Gastroesophageal sphincter (tissue), 4 donors: ENCODE results near the gene WDR82. TPM values are rescaled to one million over a fixed set of nuclear protein-coding genes. Genes with fewer than 3 reads are reported as not detected.
A peak's percentile ranks its signal among the peaks of the same experiment; 100 is the strongest.

ENCODE experiments used
- ATAC-seq: fragments of 150-250 bp; one replicate; pipeline ENCODE4 v1.9.1; 2016; ENCODE audit warnings: mild to moderate bottlenecking, moderate library complexity
- H3K27ac ChIP-seq, 4 donors: fragments of 200-600 bp; sonication (generic) in 3 of 4; 1 replicate in 3 of 4; 2 replicates in 1 of 4; pipeline ENCODE4 v1.5.1; 2016 to 2019
- H3K27me3 ChIP-seq: fragments of 200-600 bp; sonication (generic); one replicate; pipeline ENCODE4 v1.5.1; 2019
- H3K36me3 ChIP-seq, 2 donors: fragments of 200-600 bp; sonication (generic); one replicate each; pipeline ENCODE4 v1.5.1; 2019; ENCODE audit warnings: control low read depth in 1 of 2
- H3K4me1 ChIP-seq, 3 donors: fragments of 200-600 bp; sonication (generic); 1 replicate in 2 of 3; 2 replicates in 1 of 3; pipeline ENCODE4 v1.5.1; 2016 to 2019; ENCODE audit warnings: control low read depth in 2 of 3
- H3K4me3 ChIP-seq, 2 donors: fragments of 200-600 bp; sonication (generic); one replicate each; pipeline ENCODE4 v1.5.1; 2019; ENCODE audit warnings: mild to moderate bottlenecking in 1 of 2, moderate library complexity in 1 of 2
- H3K9me3 ChIP-seq, 3 donors: fragments of 200-600 bp; sonication (generic); one replicate each; pipeline ENCODE4 v1.5.1; 2017 to 2019; ENCODE audit warnings: control low read depth in 2 of 3
- EP300 ChIP-seq: sonication (generic); formaldehyde crosslinking; IDR thresholded peaks from one replicate; pipeline ENCODE4 v1.6.1; 2017; ENCODE audit warnings: antibody characterized with exemption, mild to moderate bottlenecking
- POLR2A ChIP-seq, 2 donors: fragments of 450-650 bp; IDR thresholded peaks; one replicate each; pipeline ENCODE4 v1.6.1; 2017; ENCODE audit warnings: antibody characterized with exemption in 2 of 2, mild to moderate bottlenecking in 2 of 2, moderate library complexity in 1 of 2
- POLR2AphosphoS5 ChIP-seq: sonication (generic); formaldehyde crosslinking; IDR thresholded peaks from one replicate; pipeline ENCODE4 v1.6.1; 2017; ENCODE audit warnings: antibody characterized with exemption
- WGBS, 2 donors: methylation state at CpG; one replicate each; pipeline ENCODE4 v1.1.5; 2018; ENCODE audit warnings: low coverage in 1 of 2; 5-methylcytosine and 5-hydroxymethylcytosine counted together
- total RNA-seq, 4 donors: library from RNA; depleted of rRNA; stranded (reverse); fragments of >200 nt; gene quantifications; one replicate each; pipeline ENCODE4 v1.1.0, GENCODE V29; 2016
- TF ChIP-seq, protein P1 (sequence below), 4 experiments: fragments of 200-600 bp in 2 of 4; fragments of 450-650 bp in 2 of 4; sonication (generic) in 1 of 4; IDR thresholded peaks; one replicate each; pipeline ENCODE4 v1.5.1; 2017 to 2019; ENCODE audit warnings: antibody characterized with exemption in 4 of 4, mild to moderate bottlenecking in 2 of 4, moderate library complexity in 2 of 4

The WDR82 gene
- total RNA-seq, 4 donors from 2014 or later = 63.7 to 92.0 (median 86.7) TPM

DNA sequence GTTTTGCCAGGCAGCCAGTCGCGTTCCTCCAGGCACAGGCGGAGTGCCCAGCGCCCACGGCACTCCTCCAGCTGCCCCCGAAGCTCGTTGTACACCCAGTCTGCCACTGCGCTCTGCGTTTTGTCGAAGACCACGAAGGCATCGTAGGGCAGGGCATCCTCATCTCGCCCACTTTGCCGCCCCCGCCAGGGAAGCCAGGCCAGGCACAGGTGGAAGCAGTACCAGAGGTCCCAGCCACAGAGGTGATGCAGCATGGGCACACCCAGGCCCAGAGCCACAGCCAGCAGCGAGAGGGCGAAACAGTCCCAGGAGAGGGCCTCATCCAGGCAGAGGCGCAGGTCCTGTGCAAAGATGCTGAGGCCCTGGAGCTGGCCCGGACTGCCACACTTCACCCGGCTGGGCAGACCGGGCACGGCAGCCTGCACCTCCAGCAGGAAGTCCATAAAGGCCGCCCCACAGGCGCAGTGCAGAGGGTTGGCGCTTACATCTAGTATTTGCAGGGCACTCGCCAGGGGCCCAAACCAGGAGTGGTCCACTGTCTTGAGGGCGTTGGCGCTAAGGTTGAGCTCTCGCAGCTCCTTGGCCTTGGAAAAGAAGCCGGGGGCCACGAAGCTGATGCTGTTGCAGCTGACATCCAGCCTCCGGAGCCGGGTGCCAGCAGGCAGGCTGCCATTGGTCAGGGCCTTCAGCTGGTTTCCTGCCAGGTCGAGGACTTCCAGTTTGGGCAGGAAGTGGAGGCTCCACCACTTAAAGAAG lies 56.7 kb downstream of the WDR82 start:
- no CpG with 5 or more reads among the region's 34 CpGs for WGBS, 2 donors
- Histone ChIP-seq H3K27ac (no peak overlapping the region), H3K4me1 (peaks cover 0 to 49% (median 8%) of the 10 kb centered on the region in 3 donors), H3K9me3 (no peaks in the 10 kb centered on the region), H3K4me3 (no peak overlapping the region), H3K36me3 (no peaks in the 10 kb centered on the region), H3K27me3 (no peaks in the 10 kb centered on the region)
- TF ChIP-seq EP300 (no peak), POLR2AphosphoS5 (no peak), POLR2A (IDR thresholded peaks at IDR 0.05) (no peak)
- TF ChIP-seq, protein P1, sequence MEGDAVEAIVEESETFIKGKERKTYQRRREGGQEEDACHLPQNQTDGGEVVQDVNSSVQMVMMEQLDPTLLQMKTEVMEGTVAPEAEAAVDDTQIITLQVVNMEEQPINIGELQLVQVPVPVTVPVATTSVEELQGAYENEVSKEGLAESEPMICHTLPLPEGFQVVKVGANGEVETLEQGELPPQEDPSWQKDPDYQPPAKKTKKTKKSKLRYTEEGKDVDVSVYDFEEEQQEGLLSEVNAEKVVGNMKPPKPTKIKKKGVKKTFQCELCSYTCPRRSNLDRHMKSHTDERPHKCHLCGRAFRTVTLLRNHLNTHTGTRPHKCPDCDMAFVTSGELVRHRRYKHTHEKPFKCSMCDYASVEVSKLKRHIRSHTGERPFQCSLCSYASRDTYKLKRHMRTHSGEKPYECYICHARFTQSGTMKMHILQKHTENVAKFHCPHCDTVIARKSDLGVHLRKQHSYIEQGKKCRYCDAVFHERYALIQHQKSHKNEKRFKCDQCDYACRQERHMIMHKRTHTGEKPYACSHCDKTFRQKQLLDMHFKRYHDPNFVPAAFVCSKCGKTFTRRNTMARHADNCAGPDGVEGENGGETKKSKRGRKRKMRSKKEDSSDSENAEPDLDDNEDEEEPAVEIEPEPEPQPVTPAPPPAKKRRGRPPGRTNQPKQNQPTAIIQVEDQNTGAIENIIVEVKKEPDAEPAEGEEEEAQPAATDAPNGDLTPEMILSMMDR (IDR thresholded peaks at IDR 0.05) = no peak
- no peak for ATAC-seq

DNA sequence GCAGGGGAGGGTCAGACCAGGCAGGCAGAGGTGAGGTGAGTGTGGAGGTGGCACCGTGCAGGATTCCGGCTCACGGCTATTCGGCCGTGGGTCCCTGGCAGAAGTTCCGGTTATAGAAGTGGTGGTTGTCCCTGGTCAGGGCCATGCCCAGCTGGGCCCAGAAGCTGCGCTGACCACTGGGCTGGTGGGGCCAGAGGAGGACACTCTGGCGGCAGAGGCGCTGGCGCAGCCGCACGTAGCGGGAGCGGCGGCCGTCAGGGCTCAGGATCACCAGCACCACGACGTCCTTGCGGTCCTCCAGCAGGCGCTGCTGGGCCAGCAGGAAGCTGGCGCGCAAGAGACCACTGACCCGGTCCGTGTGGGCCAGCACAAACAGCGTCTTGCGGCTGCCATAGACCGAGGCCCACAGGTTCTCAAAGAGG lies 57.3 kb downstream of the WDR82 start:
- no peaks in the 10 kb centered on the region for H3K36me3 ChIP-seq
- peaks cover 0 to 55% (median 14%) of the 10 kb centered on the region in 3 donors for H3K4me1 ChIP-seq
- 100% methylated on average over 1 of the region's 27 CpGs; no CpG with 5 or more reads in 1 of the 2 donors for WGBS, 2 donors
- no peak for ATAC-seq
- no peak overlapping the region for H3K4me3 ChIP-seq
- no peak overlapping the region for H3K27ac ChIP-seq
- no peaks in the 10 kb centered on the region for H3K27me3 ChIP-seq
- no peaks in the 10 kb centered on the region for H3K9me3 ChIP-seq
- no peak for TF ChIP-seq POLR2A (IDR thresholded peaks at IDR 0.05)
- TF ChIP-seq, protein P1 (IDR thresholded peaks at IDR 0.05) = no peak
- TF ChIP-seq POLR2AphosphoS5 = no peak
- no peak for TF ChIP-seq EP300

- Histone ChIP-seq H3K27ac (no peak overlapping the region), H3K4me1 (peaks cover 0 to 58% (median 16%) of the 10 kb centered on the region in 3 donors)
- 0% methylated on average over 2 of the region's 9 CpGs; no CpG with 5 or more reads in 1 of the 2 donors for WGBS, 2 donors
Measured at GRCh38 chr3:52220380-52221026, 57.9 kb downstream of the WDR82 start.

GRCh38 chr3:52218937-52219650 lies 59.4 kb downstream of the WDR82 start:
- Histone ChIP-seq H3K4me3 (no peak overlapping the region), H3K27ac (peak overlapping the region in 3 of 4 donors; percentile 55 to 79 (median 63)), H3K36me3 (peaks cover 0 to 17% of the 10 kb centered on the region in 2 donors), H3K27me3 (no peaks in the 10 kb centered on the region), H3K4me1 (peaks cover 0 to 58% (median 16%) of the 10 kb centered on the region in 3 donors), H3K9me3 (no peaks in the 10 kb centered on the region)
- no peak for ATAC-seq
- 29% methylated on average over 2 of the region's 6 CpGs; no CpG with 5 or more reads in 1 of the 2 donors for WGBS, 2 donors
- TF ChIP-seq, protein P1 (IDR thresholded peaks at IDR 0.05) = no peak
- TF ChIP-seq POLR2AphosphoS5 (no peak), EP300 (no peak), POLR2A (IDR thresholded peaks at IDR 0.05) (no peak)

More at GRCh38 chr3:52220380-52221026, 57.9 kb downstream of the WDR82 start:
- TF ChIP-seq POLR2AphosphoS5 = no peak
- TF ChIP-seq, protein P1 (IDR thresholded peaks at IDR 0.05) = peak in 3 of 4 experiments; percentile 77 to 92 (median 91)
- Histone ChIP-seq H3K4me3 (no peak overlapping the region), H3K36me3 (peaks cover 0 to 3% of the 10 kb centered on the region in 2 donors), H3K27me3 (no peaks in the 10 kb centered on the region), H3K9me3 (no peaks in the 10 kb centered on the region)
- peak; percentile 60 for ATAC-seq
